Measurements from ENCODE around the gene SLC25A23. TPM values are rescaled to one million over a fixed set of nuclear protein-coding genes. Genes with fewer than 3 reads are reported as not detected.

The SLC25A23 gene
- total RNA-seq, 2 donors from 2014 or later: 124 to 151 TPM

DNA sequence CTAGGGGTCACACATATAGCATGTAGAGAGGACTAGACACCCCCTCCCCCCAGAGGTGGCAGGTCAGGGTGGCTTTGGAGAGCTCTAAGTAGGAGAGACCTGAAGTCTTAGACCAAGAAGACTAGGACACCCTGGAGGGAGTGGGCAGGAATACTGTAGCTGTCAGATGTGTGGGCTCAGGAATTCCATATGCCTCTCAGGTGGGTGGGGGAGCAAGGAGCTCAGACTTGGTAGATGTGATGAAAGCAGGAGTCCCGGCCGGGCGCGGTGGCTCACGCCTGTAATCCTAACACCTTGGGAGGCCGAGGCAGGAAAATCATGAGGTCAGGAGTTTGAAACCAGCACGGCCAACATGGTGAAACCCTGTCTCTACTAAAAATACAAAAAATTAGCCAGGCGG lies 6.1 kb upstream of the SLC25A23 start:
- H3K4me1 ChIP-seq: no peaks in the 10 kb centered on the region
- no peaks in the 10 kb centered on the region for H3K27me3 ChIP-seq
- H3K9ac ChIP-seq (ENCODE audit: low read depth in 2 of 2, low read length in 2 of 2): peak overlapping the region in 1 of 2 donors; percentile 91
- intact Hi-C loops (cut with DNase I): no loop called here
- DNase-seq: no peak
- TF ChIP-seq, protein P1, sequence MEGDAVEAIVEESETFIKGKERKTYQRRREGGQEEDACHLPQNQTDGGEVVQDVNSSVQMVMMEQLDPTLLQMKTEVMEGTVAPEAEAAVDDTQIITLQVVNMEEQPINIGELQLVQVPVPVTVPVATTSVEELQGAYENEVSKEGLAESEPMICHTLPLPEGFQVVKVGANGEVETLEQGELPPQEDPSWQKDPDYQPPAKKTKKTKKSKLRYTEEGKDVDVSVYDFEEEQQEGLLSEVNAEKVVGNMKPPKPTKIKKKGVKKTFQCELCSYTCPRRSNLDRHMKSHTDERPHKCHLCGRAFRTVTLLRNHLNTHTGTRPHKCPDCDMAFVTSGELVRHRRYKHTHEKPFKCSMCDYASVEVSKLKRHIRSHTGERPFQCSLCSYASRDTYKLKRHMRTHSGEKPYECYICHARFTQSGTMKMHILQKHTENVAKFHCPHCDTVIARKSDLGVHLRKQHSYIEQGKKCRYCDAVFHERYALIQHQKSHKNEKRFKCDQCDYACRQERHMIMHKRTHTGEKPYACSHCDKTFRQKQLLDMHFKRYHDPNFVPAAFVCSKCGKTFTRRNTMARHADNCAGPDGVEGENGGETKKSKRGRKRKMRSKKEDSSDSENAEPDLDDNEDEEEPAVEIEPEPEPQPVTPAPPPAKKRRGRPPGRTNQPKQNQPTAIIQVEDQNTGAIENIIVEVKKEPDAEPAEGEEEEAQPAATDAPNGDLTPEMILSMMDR (IDR thresholded peaks at IDR 0.05): no peak
- H3K27ac ChIP-seq: no peak overlapping the region
- no peaks in the 10 kb centered on the region for H3K36me3 ChIP-seq
- peak overlapping the region; percentile 57 for H3K4me3 ChIP-seq
- no peaks in the 10 kb centered on the region for H3K9me3 ChIP-seq

DNA sequence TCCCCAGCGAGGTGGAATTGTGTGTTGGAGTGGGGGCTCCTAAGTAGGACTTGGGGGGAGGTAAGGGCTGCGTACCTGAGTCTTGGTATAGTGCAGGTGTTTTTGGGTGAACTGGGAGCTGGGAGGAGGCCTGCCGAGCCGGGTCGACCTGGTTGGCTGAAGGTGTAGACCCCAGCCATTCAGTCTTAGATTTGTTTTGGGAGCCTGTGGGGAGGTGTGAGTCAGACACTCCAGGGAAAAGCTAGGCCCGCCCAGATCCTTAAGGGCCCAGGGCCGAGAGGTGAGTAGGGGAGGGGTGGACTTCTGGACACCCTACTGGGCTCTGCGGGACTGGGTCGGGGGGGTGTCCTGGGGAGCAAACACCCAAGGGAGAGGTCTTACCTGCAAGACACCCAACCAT lies 5.4 kb upstream of the SLC25A23 start:
- H3K9me3 ChIP-seq: no peaks in the 10 kb centered on the region
- peak overlapping the region; percentile 87 to 91 for H3K9ac ChIP-seq (ENCODE audit: low read depth in 2 of 2, low read length in 2 of 2)
- no peaks in the 10 kb centered on the region for H3K36me3 ChIP-seq
- H3K4me3 ChIP-seq: peak overlapping the region; percentile 57
- intact Hi-C loops (cut with DNase I): no loop called here
- H3K27me3 ChIP-seq: no peaks in the 10 kb centered on the region
- DNase-seq: no peak
- TF ChIP-seq, protein P1 (IDR thresholded peaks at IDR 0.05): no peak
- H3K27ac ChIP-seq: peak overlapping the region; percentile 79
- no peaks in the 10 kb centered on the region for H3K4me1 ChIP-seq

DNA sequence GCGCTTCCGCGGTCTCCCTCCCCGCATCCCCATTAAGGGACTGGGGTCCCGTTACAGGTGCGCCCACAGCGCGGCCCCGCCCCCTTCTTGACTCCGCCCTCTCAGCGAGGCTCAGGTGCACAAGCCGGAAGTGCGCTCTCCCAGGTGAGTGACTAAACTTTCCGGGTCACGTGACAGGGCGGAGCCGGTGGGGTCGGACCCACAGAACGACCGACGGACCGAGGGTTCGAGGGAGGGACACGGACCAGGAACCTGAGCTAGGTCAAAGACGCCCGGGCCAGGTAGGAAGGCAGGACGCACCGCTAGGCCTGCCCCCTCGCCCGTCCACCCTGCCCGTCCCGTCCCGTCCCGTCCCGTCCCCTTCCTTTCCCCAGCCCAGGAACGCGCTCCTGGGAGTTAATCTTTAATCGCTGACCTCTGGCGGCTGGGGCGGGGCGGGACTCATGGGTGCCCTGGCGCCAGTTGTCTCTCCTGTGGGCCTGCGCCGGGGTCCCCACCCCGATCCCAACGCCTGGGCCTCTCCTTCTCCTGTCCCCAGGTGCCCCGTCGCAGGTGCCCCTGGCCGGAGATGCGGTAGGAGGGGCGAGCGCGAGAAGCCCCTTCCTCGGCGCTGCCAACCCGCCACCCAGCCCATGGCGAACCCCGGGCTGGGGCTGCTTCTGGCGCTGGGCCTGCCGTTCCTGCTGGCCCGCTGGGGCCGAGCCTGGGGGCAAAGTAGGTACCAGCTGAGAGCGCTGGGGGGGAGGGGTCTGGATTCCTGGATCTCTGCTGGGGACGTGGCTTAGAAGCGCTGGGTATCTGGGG lies 4.7 kb upstream of the SLC25A23 start, which contains the start of gene CRB3:
Gene CRB3, plus strand, starts transcription at position 202 of the 804 bp plus-strand sequence. Its CDS starts 431 bp downstream, at position 633.
- intact Hi-C loops (cut with DNase I): no loop called here

GRCh38 chr19:6460099-6460884 lies 700 bp upstream of the SLC25A23 start:
- H3K9me3 ChIP-seq: no peaks in the 10 kb centered on the region
- peak; percentile 98 for DNase-seq
- H3K9ac ChIP-seq (ENCODE audit: low read depth in 2 of 2, low read length in 2 of 2): peak overlapping the region; percentile 72 to 88
- H3K27me3 ChIP-seq: no peaks in the 10 kb centered on the region
- no peaks in the 10 kb centered on the region for H3K4me1 ChIP-seq
- peak overlapping the region; percentile 81 for H3K27ac ChIP-seq
- peak overlapping the region; percentile 86 for H3K4me3 ChIP-seq
- TF ChIP-seq, protein P1 (IDR thresholded peaks at IDR 0.05): peak; percentile 55
- intact Hi-C loops (cut with DNase I): no loop called here
- no peaks in the 10 kb centered on the region for H3K36me3 ChIP-seq

More for the DNA sequence above, 4.7 kb upstream of the SLC25A23 start, which contains the start of gene CRB3:
- Histone ChIP-seq H3K9me3 (no peaks in the 10 kb centered on the region), H3K4me1 (no peaks in the 10 kb centered on the region), H3K27me3 (no peaks in the 10 kb centered on the region), H3K36me3 (no peaks in the 10 kb centered on the region), H3K9ac (ENCODE audit: low read depth in 2 of 2, low read length in 2 of 2) (peak within 1 kb of the TSS; percentile 87 to 91), H3K27ac (peak within 1 kb of the TSS; percentile 79), H3K4me3 (peak within 1 kb of the TSS; percentile 57)
- peak; percentile 99 for DNase-seq
- TF ChIP-seq, protein P1 (IDR thresholded peaks at IDR 0.05): no peak

- Histone ChIP-seq H3K27ac (peak overlapping the region; percentile 81), H3K36me3 (peaks cover 8% of the 10 kb centered on the region), H3K27me3 (no peaks in the 10 kb centered on the region), H3K9me3 (no peaks in the 10 kb centered on the region), H3K9ac (ENCODE audit: low read depth in 2 of 2, low read length in 2 of 2) (peak overlapping the region; percentile 63 to 66), H3K4me1 (no peaks in the 10 kb centered on the region), H3K4me3 (peak overlapping the region; percentile 86)
- TF ChIP-seq, protein P1 (IDR thresholded peaks at IDR 0.05): no peak
- intact Hi-C loops (cut with DNase I): no loop called here
- DNase-seq: peak; percentile 67
Measured at GRCh38 chr19:6458695-6459261, 814 bp downstream of the SLC25A23 start.

Data from colonic mucosa (tissue), 4 donors.